A204.1 (cell line): ENCODE data around the gene MCTP2.

Experiments used
- FAIRE-seq: peaks from 2 replicates; lab custom pipeline; 2012; peaks lifted over from hg19 to GRCh38; lab: Jason Lieb, UNC

The MCTP2 gene

DNA sequence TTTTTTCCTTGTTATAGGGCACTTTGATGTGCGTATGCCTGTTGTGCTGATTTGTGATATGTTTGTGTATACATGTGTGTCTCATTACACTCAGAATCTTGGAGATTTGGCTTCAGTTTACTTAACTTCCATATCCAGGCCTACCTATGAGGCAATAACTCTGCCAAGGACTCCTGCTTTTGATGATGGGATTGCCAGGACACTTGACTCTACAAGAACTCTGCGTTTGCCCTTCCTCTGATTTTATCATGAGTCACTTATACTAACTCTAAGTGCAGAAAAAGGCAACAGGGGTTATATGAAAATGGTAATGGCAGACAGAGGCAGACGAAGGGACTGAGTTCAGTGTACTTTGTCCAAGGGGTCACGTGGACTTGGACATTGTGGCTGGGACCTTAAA is 33.6 kb downstream of the MCTP2 start:
- no peak for FAIRE-seq

- no peak for FAIRE-seq
Measured at GRCh38 chr15:94265982-94266381, 34.6 kb downstream of the MCTP2 start.

DNA sequence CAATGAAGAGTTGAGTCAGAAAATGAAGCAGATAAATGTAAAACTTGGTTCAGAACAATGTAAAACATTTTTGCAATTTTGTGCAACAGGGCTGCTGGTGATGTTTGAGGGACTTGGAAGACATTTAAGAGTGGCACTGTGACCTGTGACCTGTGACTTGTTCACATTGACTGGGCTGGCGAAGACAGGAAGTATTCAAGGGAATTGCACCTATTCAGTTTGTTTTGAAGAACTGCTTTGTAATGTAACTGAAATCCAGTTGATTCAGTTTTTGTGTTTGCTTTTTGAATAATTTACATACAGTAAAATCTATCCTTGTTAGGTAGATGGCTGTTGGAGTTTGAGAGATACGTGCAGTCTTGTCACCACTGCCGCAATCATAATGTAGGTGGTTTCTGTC is 35.4 kb downstream of the MCTP2 start:
- FAIRE-seq: no peak

- no peak for FAIRE-seq
Measured at GRCh38 chr15:94269954-94270353, 38.6 kb downstream of the MCTP2 start.

GRCh38 chr15:94270570-94270969 is 39.2 kb downstream of the MCTP2 start:
- FAIRE-seq: no peak

DNA sequence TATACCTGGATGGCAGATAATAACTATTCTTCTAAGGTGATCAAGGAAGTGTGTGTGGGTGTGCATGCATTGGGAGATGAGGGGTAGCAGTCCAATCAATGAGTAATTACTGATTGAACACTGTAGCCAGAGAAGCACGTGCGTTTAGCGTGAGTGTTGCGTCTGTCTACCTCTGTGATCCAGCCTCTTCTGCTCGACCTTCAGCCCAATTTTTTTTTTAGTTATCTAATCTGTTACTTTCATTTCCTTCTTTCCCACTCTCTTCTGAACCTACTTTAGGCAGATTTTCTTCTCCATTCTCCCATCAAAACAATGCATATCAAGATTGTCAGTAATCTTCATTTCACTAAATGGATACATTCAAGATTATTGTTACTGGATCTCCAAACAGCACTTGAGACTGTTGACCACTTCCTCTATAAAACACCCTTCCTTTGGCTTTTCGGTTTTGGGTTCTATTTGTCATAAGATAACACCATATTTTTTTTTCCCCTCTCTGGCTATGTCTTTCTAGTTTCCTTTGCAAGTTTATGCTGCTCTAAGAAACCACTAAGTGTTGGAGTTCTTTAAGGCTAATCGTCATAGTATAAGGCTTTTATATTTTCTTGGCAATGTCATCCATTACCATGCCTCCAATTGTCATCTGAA is 41.0 kb downstream of the MCTP2 start:
- FAIRE-seq: no peak

- no peak for FAIRE-seq
Measured at GRCh38 chr15:94273826-94274225, 42.5 kb downstream of the MCTP2 start.

DNA sequence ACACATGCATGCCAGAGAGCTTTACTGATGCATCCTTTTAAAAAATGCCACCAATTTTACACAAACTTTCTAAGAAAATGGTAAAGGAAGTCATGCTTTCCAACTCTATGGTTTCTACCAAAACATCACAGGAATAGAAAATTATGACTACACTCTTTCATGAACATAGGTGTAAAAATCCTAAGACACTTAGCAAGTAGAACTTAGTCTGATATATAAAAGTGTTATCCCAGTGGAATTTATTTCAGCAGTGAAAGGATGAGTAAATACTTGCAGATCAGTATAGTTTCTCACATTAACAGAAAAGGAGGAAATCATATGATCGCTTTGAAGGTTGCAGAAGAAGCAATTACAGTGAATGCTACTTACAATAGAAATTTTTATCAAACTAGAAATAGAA is 43.4 kb downstream of the MCTP2 start:
- FAIRE-seq: no peak

DNA sequence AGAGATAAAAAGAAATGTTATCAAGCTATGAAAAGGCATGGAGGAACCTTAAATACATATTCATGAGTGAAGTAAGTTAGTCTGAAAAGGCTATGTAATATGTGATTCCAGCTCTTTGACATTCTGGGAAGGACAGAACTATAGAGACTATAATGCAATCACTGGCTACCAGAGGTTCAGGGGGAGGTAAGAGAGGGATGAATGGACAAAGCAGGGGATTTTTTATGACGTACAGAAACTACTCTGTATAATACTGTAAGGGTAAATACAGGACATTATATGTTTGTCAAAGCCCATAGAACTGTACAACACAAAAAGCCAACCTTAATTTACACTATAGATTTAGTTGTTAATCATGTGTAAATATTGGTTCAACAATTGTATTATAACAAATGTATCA is 46.1 kb downstream of the MCTP2 start:
- no peak for FAIRE-seq

GRCh38 chr15:94279736-94280135 is 48.4 kb downstream of the MCTP2 start:
- no peak for FAIRE-seq

- FAIRE-seq: no peak
Measured at GRCh38 chr15:94280301-94280700, 48.9 kb downstream of the MCTP2 start.

GRCh38 chr15:94282269-94283250 is 51.2 kb downstream of the MCTP2 start:
- FAIRE-seq: no peak

- FAIRE-seq: no peak
Measured at GRCh38 chr15:94286583-94286982, 55.2 kb downstream of the MCTP2 start.

DNA sequence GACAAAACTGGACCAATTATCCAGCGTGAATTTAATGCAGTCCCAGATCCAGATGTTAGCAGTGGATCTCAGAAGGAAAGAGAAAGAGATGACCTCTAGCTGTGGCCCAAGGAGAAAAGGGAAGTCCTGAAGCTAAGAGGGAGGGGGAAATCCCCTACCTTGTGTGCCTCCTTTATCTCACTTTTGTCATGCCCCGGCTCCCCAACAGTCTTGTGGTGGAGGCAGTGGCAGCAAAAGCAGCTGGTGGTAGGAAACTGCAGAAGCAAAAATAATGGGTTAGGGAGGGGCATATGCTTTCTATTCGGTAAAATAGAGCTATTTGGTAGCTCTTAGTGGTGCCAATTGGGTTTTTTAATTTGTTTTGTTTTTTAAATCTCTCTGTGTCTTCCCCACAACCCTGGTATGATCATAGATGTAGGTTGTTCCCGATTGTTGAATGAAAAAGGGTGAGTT is 56.5 kb downstream of the MCTP2 start:
- FAIRE-seq: no peak

- FAIRE-seq: no peak
Measured at GRCh38 chr15:94290730-94291129, 59.4 kb downstream of the MCTP2 start.

- no peak for FAIRE-seq
Measured at GRCh38 chr15:94293411-94294402, 62.3 kb downstream of the MCTP2 start.

DNA sequence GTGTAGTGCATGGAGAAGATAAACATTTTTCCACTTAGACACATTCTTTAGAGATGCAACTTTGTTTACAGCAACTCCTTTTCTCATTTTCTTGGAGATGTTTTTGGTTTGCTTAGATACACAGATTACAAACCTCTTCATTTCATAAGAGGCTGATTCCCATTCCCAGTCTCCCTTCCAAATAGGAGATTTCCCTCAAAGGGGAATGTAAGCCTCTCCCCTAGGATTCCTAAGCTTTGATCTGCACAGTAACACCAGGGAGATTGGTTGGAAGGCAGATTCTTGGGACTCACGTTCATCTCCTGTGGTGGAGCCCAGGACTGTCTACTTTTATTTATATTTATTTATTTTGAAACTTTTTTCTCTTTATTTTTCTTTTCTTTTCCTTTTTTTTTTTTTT is 63.2 kb downstream of the MCTP2 start:
- no peak for FAIRE-seq

GRCh38 chr15:94295275-94295674 is 63.9 kb downstream of the MCTP2 start:
- FAIRE-seq: no peak

DNA sequence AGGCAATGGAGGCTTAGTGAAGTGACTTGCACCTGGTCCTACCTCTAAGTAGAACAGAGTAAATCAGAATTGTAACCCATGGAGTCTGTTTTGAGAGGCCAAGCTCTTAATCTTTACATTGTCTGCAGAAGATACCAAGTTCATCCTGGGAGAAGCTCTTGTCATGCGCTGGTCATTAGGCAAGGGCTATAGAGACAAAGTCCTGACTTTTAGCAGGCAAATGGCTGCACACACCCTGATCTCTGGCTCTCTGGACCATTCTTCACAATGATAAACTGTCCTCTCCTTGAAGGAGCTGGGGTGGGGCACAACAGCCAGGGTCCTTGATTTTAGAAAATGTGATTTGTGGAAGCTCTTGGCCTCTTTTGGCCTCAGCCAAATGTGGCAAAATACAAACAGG is 65.4 kb downstream of the MCTP2 start:
- no peak for FAIRE-seq

DNA sequence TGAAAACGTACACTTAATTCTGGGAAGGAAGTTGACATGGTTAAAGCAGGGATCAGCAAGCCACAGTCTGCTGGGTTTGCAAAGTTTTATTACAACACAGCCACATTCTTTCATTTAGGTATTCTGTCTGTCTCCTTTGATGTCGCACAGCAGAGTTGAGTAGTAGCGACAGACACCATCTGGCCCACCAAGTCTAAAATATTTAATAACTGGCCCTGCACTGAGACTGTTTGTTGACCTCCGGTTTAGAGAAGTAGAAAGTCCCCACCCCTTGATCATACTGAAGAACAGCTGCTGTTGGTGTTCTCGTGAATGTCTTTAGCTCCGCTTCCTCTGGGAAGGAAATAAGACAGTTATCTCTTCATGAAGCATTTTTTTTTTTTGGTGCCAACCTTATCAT is 66.2 kb downstream of the MCTP2 start:
- no peak for FAIRE-seq

- no peak for FAIRE-seq
Measured at GRCh38 chr15:94298364-94298763, 67.0 kb downstream of the MCTP2 start.

DNA sequence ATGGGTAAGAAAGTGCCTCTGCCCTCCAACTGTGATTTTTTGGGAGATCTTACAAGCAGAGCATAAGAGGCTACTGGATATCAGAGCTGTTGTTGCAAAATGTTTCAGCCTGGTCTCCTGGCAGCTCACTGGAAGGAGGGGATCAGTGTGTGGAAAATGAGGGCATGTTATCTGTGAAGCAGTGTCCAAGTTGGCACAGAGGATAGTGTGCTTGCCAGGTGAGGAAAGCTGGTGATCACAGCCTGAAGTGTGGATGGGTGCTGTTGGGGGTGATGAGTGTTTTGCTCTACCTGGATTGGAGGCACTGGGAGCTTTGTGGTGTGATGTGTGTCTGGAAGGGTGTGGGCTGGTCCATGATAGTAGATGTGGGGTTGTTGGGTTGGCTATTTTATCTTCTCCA is 69.3 kb downstream of the MCTP2 start:
- FAIRE-seq: no peak
